ENCODE results near the gene SRGAP2C.
"Not testable (repeated sequence)": the region's sequence is repeated elsewhere in the genome, so short reads cannot be mapped to it uniquely, and the experiment has no call there.

GRCh38 chr1:121163850-121164757 lies 20.7 kb upstream of the SRGAP2C start:
- TF ChIP-seq, protein P1, sequence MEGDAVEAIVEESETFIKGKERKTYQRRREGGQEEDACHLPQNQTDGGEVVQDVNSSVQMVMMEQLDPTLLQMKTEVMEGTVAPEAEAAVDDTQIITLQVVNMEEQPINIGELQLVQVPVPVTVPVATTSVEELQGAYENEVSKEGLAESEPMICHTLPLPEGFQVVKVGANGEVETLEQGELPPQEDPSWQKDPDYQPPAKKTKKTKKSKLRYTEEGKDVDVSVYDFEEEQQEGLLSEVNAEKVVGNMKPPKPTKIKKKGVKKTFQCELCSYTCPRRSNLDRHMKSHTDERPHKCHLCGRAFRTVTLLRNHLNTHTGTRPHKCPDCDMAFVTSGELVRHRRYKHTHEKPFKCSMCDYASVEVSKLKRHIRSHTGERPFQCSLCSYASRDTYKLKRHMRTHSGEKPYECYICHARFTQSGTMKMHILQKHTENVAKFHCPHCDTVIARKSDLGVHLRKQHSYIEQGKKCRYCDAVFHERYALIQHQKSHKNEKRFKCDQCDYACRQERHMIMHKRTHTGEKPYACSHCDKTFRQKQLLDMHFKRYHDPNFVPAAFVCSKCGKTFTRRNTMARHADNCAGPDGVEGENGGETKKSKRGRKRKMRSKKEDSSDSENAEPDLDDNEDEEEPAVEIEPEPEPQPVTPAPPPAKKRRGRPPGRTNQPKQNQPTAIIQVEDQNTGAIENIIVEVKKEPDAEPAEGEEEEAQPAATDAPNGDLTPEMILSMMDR (conservative IDR thresholded peaks at IDR 0.05): not testable (repeated sequence)
- not testable (repeated sequence) for TF ChIP-seq EZH2 (IDR thresholded peaks at IDR 0.05; ENCODE audit: low read depth)

All from PC-9 (cell line).